ENCODE results near the gene USPL1.

Gene USPL1

GRCh38 chr13:30700364-30700763 lies 82.6 kb downstream of the USPL1 start:
- no peak for DNase-seq

DNA sequence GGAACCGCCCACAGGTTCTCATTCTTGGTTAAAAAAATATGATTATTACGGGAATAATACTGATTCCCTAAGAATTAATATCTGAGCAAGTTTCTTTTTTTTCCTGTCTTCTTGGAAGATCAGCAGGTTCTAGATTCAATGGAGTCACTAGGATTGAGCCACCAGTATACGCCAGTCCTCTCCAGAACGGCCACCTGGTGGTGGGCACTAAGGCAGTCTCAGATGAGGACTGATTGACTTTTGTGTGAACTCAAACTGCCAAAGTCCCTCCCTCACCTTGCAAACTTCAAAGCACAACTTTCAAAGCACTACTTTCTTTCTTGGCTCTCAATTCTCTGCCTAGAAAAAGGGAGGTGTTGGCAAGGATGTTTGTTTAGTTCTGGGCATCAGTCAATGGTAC lies 84.3 kb downstream of the USPL1 start:
- no peak for DNase-seq

DNA sequence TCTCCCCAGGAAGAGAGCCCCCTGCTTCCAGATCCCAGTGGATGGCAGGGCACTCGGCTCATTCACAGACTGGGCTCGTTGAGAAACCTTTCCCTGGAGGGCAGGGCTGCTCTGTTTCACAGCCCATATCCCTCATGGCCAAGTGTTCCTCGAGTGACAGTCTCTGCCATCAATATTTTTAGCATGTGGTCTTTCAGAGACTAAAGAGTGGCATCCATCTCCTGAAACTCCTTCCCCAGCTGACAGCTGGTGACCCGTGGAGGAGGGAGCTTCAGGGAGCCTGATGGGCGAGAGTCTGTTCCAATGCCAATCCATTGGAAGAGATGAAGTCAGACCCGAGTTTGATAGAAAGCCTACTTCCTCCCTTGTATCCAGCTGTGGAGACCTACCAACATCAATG lies 86.9 kb downstream of the USPL1 start:
- DNase-seq: no peak

GRCh38 chr13:30705680-30706079 lies 88.0 kb downstream of the USPL1 start:
- no peak for DNase-seq

GRCh38 chr13:30708541-30708940 lies 90.8 kb downstream of the USPL1 start:
- DNase-seq: no peak
